HCT116 (cell line): Measurements from ENCODE around the gene RAB31. TPM values are rescaled to one million over a fixed set of nuclear protein-coding genes. Genes with fewer than 3 reads are reported as not detected.

Source experiments
- ATAC-seq: fragments of 200-7000 bp; cut with Tn5 transposase; 2 replicates; pipeline ENCODE4 v1.9.1; 2020; ENCODE audit warnings: mild to moderate bottlenecking, moderate library complexity
- BruUV-seq: library from RNA; stranded (reverse); fragments of 400-500 nt; replicated peaks from 2 replicates; lab custom pipeline; 2021; lab: Mats Ljungman, UMichigan
- CTCF ChIA-PET: fragments of 300-600 bp; sonication (Branson Sonifier 250); formaldehyde crosslinking; loops from one replicate; lab custom pipeline; 2021; ENCODE audit warnings: antibody characterized with exemption; lab: Charles Lee
- POLR2A ChIA-PET: fragments of 300-600, 350-600 bp; sonication (Branson Sonifier 250); formaldehyde crosslinking; loops from one replicate; lab custom pipeline; 2021; ENCODE audit warnings: antibody characterized with exemption; lab: Charles Lee
- RAD21 ChIA-PET, 2 experiments: fragments of 300-600 bp; sonication (Branson Sonifier 250); formaldehyde crosslinking; loops; one replicate each; lab custom pipeline; 2023; ENCODE audit warnings: low total read pairs in 2 of 2; ENCODE audit not compliant: uncharacterized antibody in 2 of 2, unreplicated experiment in 2 of 2, low non-redundant PET in 1 of 2; lab: Charles Lee
- DNase-seq: peaks from one replicate; pipeline ENCODE4 v3.0.0-alpha.2; 2010; ENCODE audit warnings: low read depth, low spot score
- H2AFZ ChIP-seq: fragments of 200-600 bp; shearing (Covaris generic), sonication (generic); 2 replicates; pipeline ENCODE4 v1.6.1; 2017; ENCODE audit warnings: low read depth, mixed run types, mixed read lengths, antibody characterized with exemption, low read length; ENCODE audit not compliant: poor library complexity, severe bottlenecking
- H3K27ac ChIP-seq: 2 replicates; pipeline ENCODE4 v1.5.1; 2012; ENCODE audit warnings: low read depth, low read length
- H3K27me3 ChIP-seq: fragments of 200-600 bp; sonication (generic); 2 replicates; pipeline ENCODE4 v1.6.1; 2016; ENCODE audit warnings: mixed run types, low read length, mixed read lengths; ENCODE audit not compliant: insufficient read depth
- H3K36me3 ChIP-seq, 2 experiments: fragments of 200-500 bp in 1 of 2; fragments of 200-600 bp in 1 of 2; sonication (Bioruptor generic) in 1 of 2; sonication (generic) in 1 of 2; 2 replicates each; pipeline versions ENCODE4 v1.5.1 to v1.6.1; 2014 to 2016; ENCODE audit warnings: low read length in 2 of 2, inconsistent platforms in 1 of 2, mixed read lengths in 1 of 2, mixed run types in 1 of 2; ENCODE audit not compliant: insufficient read depth in 2 of 2, control insufficient read depth in 1 of 2
- H3K4me1 ChIP-seq, 2 experiments: fragments of 200-600 bp in 1 of 2; sonication (generic) in 1 of 2; 2 replicates each; pipeline versions ENCODE4 v1.5.1 to v1.6.1; 2012 to 2017; ENCODE audit warnings: low read length in 2 of 2, inconsistent platforms in 1 of 2, mild to moderate bottlenecking in 1 of 2, mixed read lengths in 1 of 2, mixed run types in 1 of 2, moderate library complexity in 1 of 2; ENCODE audit not compliant: insufficient read depth in 2 of 2, control insufficient read depth in 1 of 2
- H3K4me2 ChIP-seq: fragments of 200-600 bp; sonication (generic); 2 replicates; pipeline ENCODE4 v1.6.1; 2017; ENCODE audit warnings: mixed run types, low read length, mixed read lengths
- H3K4me3 ChIP-seq, 2 experiments: fragments of 200-600 bp in 1 of 2; sonication (generic) in 1 of 2; replicated peaks in 1 of 2; 2 replicates each; pipeline ENCODE4 v1.5.1; 2011 to 2016; ENCODE audit warnings: low read length in 2 of 2, control low read depth in 1 of 2, low read depth in 1 of 2, mild to moderate bottlenecking in 1 of 2, mixed read lengths in 1 of 2, mixed run types in 1 of 2
- H3K79me2 ChIP-seq: fragments of 200-600 bp; sonication (generic); 2 replicates; pipeline ENCODE4 v1.6.1; 2017; ENCODE audit warnings: mild to moderate bottlenecking, mixed run types, low read length, moderate library complexity, mixed read lengths; ENCODE audit not compliant: insufficient read depth
- H3K9ac ChIP-seq: fragments of 200-600 bp; sonication (generic); 2 replicates; pipeline ENCODE4 v1.6.1; 2016; ENCODE audit warnings: low read length, mixed read lengths
- H3K9me2 ChIP-seq: fragments of 200-600 bp; sonication (generic), shearing (Covaris generic); 2 replicates; pipeline ENCODE4 v1.6.1; 2017; ENCODE audit warnings: mixed run types, mild to moderate bottlenecking, moderate library complexity; ENCODE audit not compliant: insufficient read depth
- H3K9me3 ChIP-seq, 2 experiments: fragments of 200-500 bp in 1 of 2; fragments of 200-600 bp in 1 of 2; sonication (Bioruptor generic) in 1 of 2; sonication (generic) in 1 of 2; 2 replicates each; pipeline ENCODE4 v1.6.1; 2014 to 2017; ENCODE audit warnings: low read length in 2 of 2, mixed read lengths in 2 of 2, inconsistent platforms in 1 of 2, low read depth in 1 of 2, mild to moderate bottlenecking in 1 of 2, mixed run types in 1 of 2, moderate library complexity in 1 of 2; ENCODE audit not compliant: control insufficient read depth in 1 of 2, insufficient read depth in 1 of 2
- H4K20me1 ChIP-seq: fragments of 200-600 bp; sonication (generic), shearing (Covaris generic); 2 replicates; pipeline ENCODE4 v1.6.1; 2017; ENCODE audit warnings: mixed run types, mild to moderate bottlenecking, moderate library complexity; ENCODE audit not compliant: insufficient read depth
- CEBPB ChIP-seq: IDR thresholded peaks from 2 replicates; pipeline ENCODE4 v1.6.1; 2012; ENCODE audit warnings: low read depth
- EGR1 ChIP-seq: IDR thresholded peaks from 2 replicates; pipeline ENCODE4 v1.6.1; 2012; ENCODE audit warnings: low read depth
- ELF1 ChIP-seq: IDR thresholded peaks from 2 replicates; pipeline ENCODE4 v1.6.1; 2012; ENCODE audit warnings: low read depth, borderline replicate concordance
- FOSL1 ChIP-seq: IDR thresholded peaks from 2 replicates; pipeline ENCODE4 v1.6.1; 2012; ENCODE audit warnings: low read depth
- POLR2A ChIP-seq: IDR thresholded peaks from 2 replicates; pipeline ENCODE4 v1.7.0; 2011; ENCODE audit warnings: borderline replicate concordance; ENCODE audit not compliant: insufficient read depth, insufficient read length; ENCODE audit errors: extremely low read depth
- POLR2AphosphoS5 ChIP-seq: IDR thresholded peaks from 2 replicates; pipeline ENCODE4 v1.6.1; 2011; ENCODE audit warnings: mild to moderate bottlenecking, low read depth, low read length, moderate library complexity
- SIN3A ChIP-seq: IDR thresholded peaks from 2 replicates; pipeline ENCODE4 v1.6.1; 2012; ENCODE audit warnings: low read depth
- SP1 ChIP-seq: IDR thresholded peaks from 2 replicates; pipeline ENCODE4 v1.6.1; 2012; ENCODE audit warnings: low read depth
- SRF ChIP-seq: IDR thresholded peaks from 2 replicates; pipeline ENCODE4 v1.6.1; 2012; ENCODE audit warnings: low read depth
- TCF7L2 ChIP-seq: IDR thresholded peaks from 2 replicates; pipeline ENCODE4 v1.7.0; 2011; ENCODE audit warnings: borderline replicate concordance, inconsistent platforms; ENCODE audit not compliant: insufficient read depth, insufficient read length; ENCODE audit errors: extremely low read depth
- YY1 ChIP-seq: IDR thresholded peaks from 2 replicates; pipeline ENCODE4 v1.6.1; 2011; ENCODE audit warnings: low read length, low read depth, moderate library complexity, mild to moderate bottlenecking; ENCODE audit not compliant: insufficient replicate concordance; ENCODE audit errors: extremely low read depth
- ZBTB33 ChIP-seq: IDR thresholded peaks from 2 replicates; pipeline ENCODE4 v1.6.1; 2011; ENCODE audit warnings: mild to moderate bottlenecking, low read length, moderate library complexity; ENCODE audit not compliant: insufficient replicate concordance; ENCODE audit errors: extremely low read depth
- intact Hi-C: fragments of 100-400 bp; cut with micrococcal nuclease; formaldehyde crosslinking; loops from 2 replicates; pipeline ENCODE4 v1.10.0; 2022
- total RNA-seq: library from RNA; stranded (reverse); gene quantifications from one replicate; pipeline ENCODE4 v1.2.1, GENCODE V29; 2021; ENCODE audit not compliant: unreplicated experiment
- TF ChIP-seq, protein P1 (sequence below): IDR thresholded peaks from 2 replicates; pipeline ENCODE4 v1.6.1; 2012
- TF ChIP-seq, protein P2 (sequence below), 3 experiments: fragments of 200-600 bp in 1 of 3; sonication (generic) in 1 of 3; IDR thresholded peaks in 2 of 3; conservative IDR thresholded peaks in 1 of 3; 2 replicates each; pipeline ENCODE4 v1.5.1; 2012 to 2017; ENCODE audit warnings: low read depth in 2 of 3, low read length in 2 of 3, antibody characterized with exemption in 1 of 3, borderline replicate concordance in 1 of 3, control low read depth in 1 of 3, mild to moderate bottlenecking in 1 of 3, mixed read lengths in 1 of 3, mixed run types in 1 of 3, moderate library complexity in 1 of 3; ENCODE audit not compliant: insufficient read depth in 1 of 3

RAB31 gene
- total RNA-seq, 1 experiment from 2014 or later: 46.9 TPM

DNA sequence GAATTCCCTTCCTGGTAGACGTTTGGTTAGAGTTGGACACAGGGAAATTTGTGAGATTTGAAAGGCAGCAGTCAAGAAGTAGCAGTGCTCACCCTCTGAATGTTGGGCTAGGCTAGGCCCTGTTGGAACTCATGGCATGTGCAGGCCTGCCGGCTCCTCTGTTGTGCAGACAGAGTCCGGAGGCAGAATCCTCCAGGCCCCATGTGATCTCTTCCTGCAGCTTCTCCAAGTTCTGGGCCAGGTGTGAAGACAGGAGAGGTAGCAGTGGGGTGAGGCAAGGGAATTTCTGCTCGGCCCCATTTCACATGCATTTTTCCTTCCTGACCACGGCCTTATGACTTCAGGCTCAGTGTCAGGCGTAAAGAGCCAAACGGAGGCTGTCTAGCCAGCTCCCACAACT is 36.9 kb upstream of the RAB31 start:
- H3K9me3 ChIP-seq: no peaks in the 10 kb centered on the region
- no peak overlapping the region for H3K9ac ChIP-seq
- DNase-seq (no peak), ATAC-seq (no peak)
- no peaks in the 10 kb centered on the region for H3K27me3 ChIP-seq
- no TSS peak for BruUV-seq
- peak overlapping the region; percentile 48 for H2AFZ ChIP-seq
- POLR2A ChIA-PET: no interaction called here
- no peaks in the 10 kb centered on the region for H3K9me2 ChIP-seq
- intact Hi-C loops: no loop called here
- no peak overlapping the region for H3K27ac ChIP-seq
- H3K4me3 ChIP-seq: no peak overlapping the region
- H3K36me3 ChIP-seq: no peaks in the 10 kb centered on the region
- H3K79me2 ChIP-seq: no peaks in the 10 kb centered on the region
- H4K20me1 ChIP-seq: no peaks in the 10 kb centered on the region
- no peak for TF ChIP-seq TCF7L2
- no peak for TF ChIP-seq SIN3A
- no peak for TF ChIP-seq ELF1
- no peak for TF ChIP-seq SP1
- no peak for TF ChIP-seq POLR2A
- TF ChIP-seq SRF: no peak
- TF ChIP-seq POLR2AphosphoS5: no peak
- no peak for TF ChIP-seq YY1
- RAD21 ChIA-PET: no interaction called here
- H3K4me1 ChIP-seq: peaks cover 20 to 25% of the 10 kb centered on the region in 2 experiments
- no peak overlapping the region for H3K4me2 ChIP-seq
- CTCF ChIA-PET: no interaction called here

GRCh38 chr18:9673296-9674251 is 34.5 kb upstream of the RAB31 start:
- no peaks in the 10 kb centered on the region for H3K36me3 ChIP-seq
- peak overlapping the region; percentile 51 for H3K27ac ChIP-seq
- no peaks in the 10 kb centered on the region for H3K27me3 ChIP-seq
- DNase-seq: peak; percentile 90
- no peaks in the 10 kb centered on the region for H4K20me1 ChIP-seq
- no TSS peak for BruUV-seq
- H3K9ac ChIP-seq: peak overlapping the region; percentile 41
- peak overlapping the region; percentile 98 for H2AFZ ChIP-seq
- ATAC-seq: peak; percentile 90
- ChIA-PET POLR2A (interaction anchor here (0.6 kb wide), 1 partner anchor 54 kb away, joined by 5 read pairs; no protein-coding TSS in a partner anchor), CTCF (interaction anchor here (0.7 to 1.8 kb wide), 5 partner anchors 10 to 98 kb away, joined by 3 to 9 read pairs (median 6); no protein-coding TSS in a partner anchor), RAD21 (interaction anchor here (1.0 to 1.8 kb wide), 3 partner anchors 10 to 98 kb away, joined by 3 to 7 read pairs (median 4); no protein-coding TSS in a partner anchor)
- peak overlapping the region; percentile 69 for H3K4me2 ChIP-seq
- peak overlapping the region in 1 of 2 experiments; percentile 40; a peak in 2 of 4 replicates for H3K4me3 ChIP-seq
- no peaks in the 10 kb centered on the region for H3K9me3 ChIP-seq
- peaks cover 20 to 25% of the 10 kb centered on the region in 2 experiments for H3K4me1 ChIP-seq
- H3K79me2 ChIP-seq: no peaks in the 10 kb centered on the region
- no peaks in the 10 kb centered on the region for H3K9me2 ChIP-seq
- intact Hi-C loops: loop anchor here (1.0 kb wide), 1 partner anchor 98 kb away; no protein-coding TSS in a partner anchor
- TF ChIP-seq ZBTB33 (no peak), FOSL1 (0 out of 2 replicates have a peak, but pooled peaks have one; percentile 3), SP1 (peak; percentile 53), EGR1 (no peak; the same call in 1 of the 2 replicates), CEBPB (0 out of 2 replicates have a peak, but pooled peaks have one; percentile 31)
- TF ChIP-seq, protein P1, sequence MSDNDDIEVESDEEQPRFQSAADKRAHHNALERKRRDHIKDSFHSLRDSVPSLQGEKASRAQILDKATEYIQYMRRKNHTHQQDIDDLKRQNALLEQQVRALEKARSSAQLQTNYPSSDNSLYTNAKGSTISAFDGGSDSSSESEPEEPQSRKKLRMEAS: peak; percentile 38
- TF ChIP-seq, protein P2, sequence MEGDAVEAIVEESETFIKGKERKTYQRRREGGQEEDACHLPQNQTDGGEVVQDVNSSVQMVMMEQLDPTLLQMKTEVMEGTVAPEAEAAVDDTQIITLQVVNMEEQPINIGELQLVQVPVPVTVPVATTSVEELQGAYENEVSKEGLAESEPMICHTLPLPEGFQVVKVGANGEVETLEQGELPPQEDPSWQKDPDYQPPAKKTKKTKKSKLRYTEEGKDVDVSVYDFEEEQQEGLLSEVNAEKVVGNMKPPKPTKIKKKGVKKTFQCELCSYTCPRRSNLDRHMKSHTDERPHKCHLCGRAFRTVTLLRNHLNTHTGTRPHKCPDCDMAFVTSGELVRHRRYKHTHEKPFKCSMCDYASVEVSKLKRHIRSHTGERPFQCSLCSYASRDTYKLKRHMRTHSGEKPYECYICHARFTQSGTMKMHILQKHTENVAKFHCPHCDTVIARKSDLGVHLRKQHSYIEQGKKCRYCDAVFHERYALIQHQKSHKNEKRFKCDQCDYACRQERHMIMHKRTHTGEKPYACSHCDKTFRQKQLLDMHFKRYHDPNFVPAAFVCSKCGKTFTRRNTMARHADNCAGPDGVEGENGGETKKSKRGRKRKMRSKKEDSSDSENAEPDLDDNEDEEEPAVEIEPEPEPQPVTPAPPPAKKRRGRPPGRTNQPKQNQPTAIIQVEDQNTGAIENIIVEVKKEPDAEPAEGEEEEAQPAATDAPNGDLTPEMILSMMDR (IDR thresholded peaks at IDR 0.05 in 2 of 3, conservative IDR thresholded peaks at IDR 0.05 in 1 of 3; ENCODE audit: borderline replicate concordance in 1 of 3, insufficient read depth in 1 of 3, low read depth in 2 of 3, low read length in 2 of 3): peak; percentile 20 to 48 (median 24); a peak in 4 of 6 replicates
